ENCODE measurements around the gene CAD. TPM values are rescaled to one million over a fixed set of nuclear protein-coding genes. Genes with fewer than 3 reads are reported as not detected.

CAD gene
- total RNA-seq, 1 experiment from 2014 or later: 130 TPM

GRCh38 chr2:27247893-27248292 is 30.7 kb downstream of the CAD start:
- Histone ChIP-seq H2AK5ac (ENCODE audit: insufficient read length, low read length) (no peak overlapping the region), H3K9ac (ENCODE audit: extremely low read depth, insufficient read length, low read length) (no peak overlapping the region), H3K23me2 (ENCODE audit: insufficient read length, low read depth, low read length, poor library complexity, severe bottlenecking) (no peaks in the 10 kb centered on the region), H4K5ac (ENCODE audit: insufficient read length, low read depth, low read length) (no peak overlapping the region), H3K79me1 (ENCODE audit: insufficient read depth, low read depth, low read length, poor library complexity, severe bottlenecking) (no peaks in the 10 kb centered on the region), H3K4ac (ENCODE audit: low read depth, low read length) (no peak overlapping the region), H3K79me2 (ENCODE audit: insufficient read depth, low read length) (no peaks in the 10 kb centered on the region), H4K91ac (ENCODE audit: insufficient read length, low read depth, low read length) (no peak overlapping the region), H3K27ac (ENCODE audit: insufficient read length, low read depth, low read length) (no peak overlapping the region), H3K14ac (ENCODE audit: insufficient read depth, low read length) (no peak overlapping the region), H2BK5ac (ENCODE audit: insufficient read length, low read length) (no peak overlapping the region), H3K27me3 (ENCODE audit: insufficient read depth, low read length) (no peaks in the 10 kb centered on the region), H2BK120ac (ENCODE audit: low read depth, low read length, poor library complexity, severe bottlenecking) (no peak overlapping the region), H2BK20ac (ENCODE audit: low read depth, low read length, poor library complexity, severe bottlenecking) (no peak overlapping the region), H4K20me1 (ENCODE audit: control insufficient read depth, insufficient read depth, insufficient read length) (no peaks in the 10 kb centered on the region), H2BK15ac (ENCODE audit: low read depth, low read length) (no peak overlapping the region), H3K18ac (ENCODE audit: insufficient read length, low read depth, low read length) (no peak overlapping the region), H3K23ac (ENCODE audit: insufficient read length, low read depth, low read length) (no peak overlapping the region), H2BK12ac (ENCODE audit: insufficient read length, low read depth, low read length) (no peak overlapping the region), H4K8ac (replicated peaks; ENCODE audit: insufficient read length, low read depth, low read length) (no peak overlapping the region), H2AFZ (ENCODE audit: low read length) (no peak overlapping the region), H3T11ph (ENCODE audit: low read length) (no peak overlapping the region), H3K56ac (ENCODE audit: insufficient read length, low read depth, low read length) (no peak overlapping the region), H3K4me1 (ENCODE audit: insufficient read depth, low read length) (no peaks in the 10 kb centered on the region), H3K9me3 (ENCODE audit: control insufficient read depth, low read depth, low read length) (no peaks in the 10 kb centered on the region), H3K4me2 (ENCODE audit: insufficient read depth, insufficient read length, low read length) (no peak overlapping the region)
- Mint-ChIP-seq H3K36me3 (ENCODE audit: insufficient read depth in 1 of 3, low read depth in 3 of 3) (peaks cover 12 to 23% (median 16%) of the 10 kb centered on the region in 3 experiments), H3K4me3 (no peak overlapping the region), H3K27ac (no peak overlapping the region), H3K9me3 (no peaks in the 10 kb centered on the region), H3K4me1 (peaks cover 13 to 18% of the 10 kb centered on the region in 2 experiments), H3K27me3 (ENCODE audit: low read depth) (peaks cover 34% of the 10 kb centered on the region)
- WGBS (ENCODE audit: extremely low coverage, insufficient read length, low lambda C conversion rate): no CpG with 5 or more reads among the region's 4 CpGs
- DNase-seq: no peak
- TF ChIP-seq CTCF (conservative IDR thresholded peaks at IDR 0.05): no peak

All from H9 (cell line).